Left cardiac atrium (tissue), 4 donors: Measurements from ENCODE around the gene CD34. TPM values are rescaled to one million over a fixed set of nuclear protein-coding genes. Genes with fewer than 3 reads are reported as not detected.
A peak's percentile ranks its signal among the peaks of the same experiment; 100 is the strongest.
"Not testable (repeated sequence)": the region's sequence is repeated elsewhere in the genome, so short reads cannot be mapped to it uniquely, and the experiment has no call there.

Source experiments
- ATAC-seq, 2 donors: fragments of 200-7000 bp; cut with Tn5 transposase; one replicate each; pipeline ENCODE4 v1.9.1; 2020; ENCODE audit warnings: mild to moderate bottlenecking in 2 of 2, moderate library complexity in 2 of 2
- DNase-seq: peaks from one replicate; pipeline ENCODE4 v3.0.0-alpha.2; 2020
- intact Hi-C, 2 donors: fragments of 100-400 bp; cut with DNase I; formaldehyde crosslinking; loops; one replicate each; pipeline versions ENCODE4 v1.14.1 to v1.15.1; 2022 to 2023
- total RNA-seq, 2 donors: library from RNA; stranded (reverse); fragmentation: NEBNext Ultra II Directional; extraction: Animal tissue kit (Norgen Biotek cat#: 25700); gene quantifications; one replicate each; pipeline ENCODE4 v1.2.1, GENCODE V29; 2021
- donor health status: DM: no; HTN: yes; CAD: no.
- donor health status: DM: no; HTN: yes; CAD: no; lungs with severe emphysema.
- donor health status: DM: yes; HTN: yes; CAD: no.
- donor health status: Dilated cardiomyopathy.

Gene CD34
- total RNA-seq, 2 donors from 2014 or later, result 101 to 115 TPM

GRCh38 chr1:207937204-207937603, 26.3 kb upstream of the CD34 start:
- ATAC-seq, result no peak

GRCh38 chr1:207935166-207935583, 24.2 kb upstream of the CD34 start:
- intact Hi-C loops, result no loop called here
- no peak for ATAC-seq
- no peak for DNase-seq

More at GRCh38 chr1:207937204-207937603, 26.3 kb upstream of the CD34 start:
- intact Hi-C loops, result no loop called here
- DNase-seq, result no peak

- intact Hi-C loops, result no loop called here
- DNase-seq (no peak), ATAC-seq (no peak)
Observed at GRCh38 chr1:207933205-207933800, 22.4 kb upstream of the CD34 start.

- intact Hi-C loops, result no loop called here
- DNase-seq, result no peak
- ATAC-seq, result no peak
Observed at GRCh38 chr1:207926984-207927383, 16.1 kb upstream of the CD34 start.

GRCh38 chr1:207925969-207926368, 15.0 kb upstream of the CD34 start:
- ATAC-seq, DNase-seq, intact Hi-C loops: not testable (repeated sequence)

- DNase-seq, result peak; percentile 73
- peak; percentile 25 to 56 for ATAC-seq
- intact Hi-C loops, result no loop called here
Observed at GRCh38 chr1:207925210-207925609, 14.3 kb upstream of the CD34 start.

GRCh38 chr1:207923561-207923960, 12.6 kb upstream of the CD34 start:
- DNase-seq (peak; percentile 36), ATAC-seq (peak; percentile 18 to 38)
- intact Hi-C loops, result loop anchor here (1.0 to 5.0 kb wide), 2 partner anchors 34 to 36 kb away; no protein-coding TSS in a partner anchor

GRCh38 chr1:207923121-207923520, 12.2 kb upstream of the CD34 start:
- DNase-seq, result no peak
- intact Hi-C loops, result loop anchor here (1.0 to 5.0 kb wide), 2 partner anchors 34 to 36 kb away; no protein-coding TSS in a partner anchor
- no peak for ATAC-seq

GRCh38 chr1:207922554-207922953, 11.6 kb upstream of the CD34 start:
- ATAC-seq (peak; percentile 90), DNase-seq (peak; percentile 83)
- intact Hi-C loops, result loop anchor here in 1 of 2 donors (5.0 kb wide), 1 partner anchor 35 kb away; no protein-coding TSS in a partner anchor

- intact Hi-C loops, result loop anchor here in 1 of 2 donors (5.0 kb wide), 1 partner anchor 36 kb away; no protein-coding TSS in a partner anchor
- ATAC-seq (no peak), DNase-seq (no peak)
Observed at GRCh38 chr1:207921321-207921720, 10.4 kb upstream of the CD34 start.

- DNase-seq (no peak), ATAC-seq (no peak)
- intact Hi-C loops, result loop anchor here in 1 of 2 donors (5.0 kb wide), 1 partner anchor 37 kb away; no protein-coding TSS in a partner anchor
Observed at GRCh38 chr1:207920444-207921021, 9.6 kb upstream of the CD34 start.

GRCh38 chr1:207919523-207920170, 8.7 kb upstream of the CD34 start:
- intact Hi-C loops, result loop anchor here in 1 of 2 donors (5.0 kb wide), 1 partner anchor 38 kb away; no protein-coding TSS in a partner anchor

GRCh38 chr1:207918581-207918980, 7.7 kb upstream of the CD34 start:
- ATAC-seq (no peak), DNase-seq (no peak)
- intact Hi-C loops, result no loop called here

More at GRCh38 chr1:207919523-207920170, 8.7 kb upstream of the CD34 start:
- DNase-seq, result no peak
- ATAC-seq, result peak; percentile 51 to 69

- ATAC-seq, result no peak
- intact Hi-C loops, result no loop called here
- DNase-seq, result no peak
Observed at GRCh38 chr1:207918011-207918410, 7.1 kb upstream of the CD34 start.

GRCh38 chr1:207917080-207917479, 6.2 kb upstream of the CD34 start:
- intact Hi-C loops, result no loop called here
- DNase-seq (no peak), ATAC-seq (peak in 1 of 2 donors; percentile 44)

GRCh38 chr1:207913951-207914350, 3.0 kb upstream of the CD34 start:
- DNase-seq, result no peak
- no peak for ATAC-seq
- intact Hi-C loops, result no loop called here

GRCh38 chr1:207911856-207912760, 1.2 kb upstream of the CD34 start:
- DNase-seq (no peak), ATAC-seq (no peak)
- intact Hi-C loops, result no loop called here

- ATAC-seq (peak in 1 of 2 donors; percentile 7), DNase-seq (no peak)
- intact Hi-C loops, result no loop called here
Observed at GRCh38 chr1:207909687-207910086, 1.2 kb downstream of the CD34 start.

GRCh38 chr1:207908107-207908734, 2.7 kb downstream of the CD34 start:
- intact Hi-C loops, result no loop called here
- DNase-seq (peak; percentile 79), ATAC-seq (peak; percentile 42 to 46)
